Measurements from ENCODE around the gene BTBD9.

The BTBD9 gene

DNA sequence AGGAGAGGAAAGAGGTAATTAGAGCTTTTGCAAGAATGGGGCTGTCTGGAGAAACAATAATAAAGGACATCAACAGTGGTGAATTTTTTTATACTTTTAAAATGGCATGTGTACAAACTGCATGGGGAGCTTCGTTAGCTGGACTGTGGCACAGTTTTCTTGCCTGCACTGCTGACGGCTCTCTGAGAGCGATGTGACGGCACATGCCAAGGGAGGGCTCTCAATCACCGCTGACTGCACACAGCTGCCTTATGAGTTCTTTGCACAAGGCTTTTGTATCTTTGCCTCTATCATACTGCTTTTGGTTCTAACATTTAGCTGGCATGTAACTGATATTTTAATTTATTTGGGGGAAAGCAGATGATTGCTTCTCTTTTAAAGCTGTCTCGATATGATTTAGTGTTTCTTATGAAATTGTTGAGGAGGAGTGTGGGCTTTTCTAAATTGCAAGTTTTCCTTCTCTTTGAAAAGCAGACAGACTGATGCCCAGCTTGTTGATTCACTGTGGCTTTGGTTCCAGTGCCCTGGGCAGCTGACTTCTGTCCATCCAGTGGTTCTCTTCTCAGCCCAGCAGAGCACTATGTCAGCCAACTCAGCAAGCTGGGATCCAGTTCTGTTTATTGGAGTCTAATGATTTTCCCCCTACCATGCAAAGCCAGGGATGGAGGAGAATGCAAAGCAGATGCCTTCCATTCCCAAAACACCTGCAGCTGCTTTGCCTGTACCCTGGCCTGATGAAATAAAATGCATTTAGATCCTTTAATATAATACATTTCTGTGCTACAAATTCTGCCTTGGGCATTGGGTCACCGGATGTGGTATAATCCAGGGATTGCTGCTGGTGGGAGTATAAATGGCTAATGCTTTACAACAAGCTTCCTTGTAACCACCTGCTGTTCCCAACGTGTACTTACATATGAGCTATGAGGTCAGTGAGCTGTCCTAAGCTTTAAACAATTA is 496.3 kb downstream of the BTBD9 start:
- Histone ChIP-seq H3K36me3 (ENCODE audit: insufficient read depth, low read length) (0 out of 2 replicates have a peak, but pooled peaks cover 14% of the 10 kb centered on the region), H3K9ac (ENCODE audit: low read depth, low read length) (no peak overlapping the region), H2AFZ (ENCODE audit: low read depth, low read length) (no peak overlapping the region), H3K79me2 (ENCODE audit: insufficient read depth, low read length) (no peaks in the 10 kb centered on the region), H4K20me1 (ENCODE audit: insufficient read depth, low read length) (peaks cover 19% of the 10 kb centered on the region), H3K4me1 (ENCODE audit: insufficient read depth, low read length) (no peaks in the 10 kb centered on the region), H3K9me3 (ENCODE audit: insufficient read depth, low read length, severe bottlenecking) (no peaks in the 10 kb centered on the region), H3K4me3 (ENCODE audit: low read depth in 1 of 2, low read length in 2 of 2) (no peak overlapping the region), H3K27me3 (ENCODE audit: insufficient read depth, low read length, poor library complexity) (no peaks in the 10 kb centered on the region), H3K27ac (ENCODE audit: low read length) (no peak overlapping the region), H3K4me2 (ENCODE audit: insufficient read depth, low read length) (no peak overlapping the region)
- ATAC-seq (ENCODE audit: insufficient read depth, low read depth) (no peak), DNase-seq (no peak)
- TF ChIP-seq EZH2 (IDR thresholded peaks at IDR 0.05; ENCODE audit: borderline replicate concordance, low read depth, low read length, severe bottlenecking) (no peak), CTCF (IDR thresholded peaks at IDR 0.05; ENCODE audit: borderline replicate concordance, extremely low read depth, low read length, poor library complexity, severe bottlenecking) (no peak)

DNA sequence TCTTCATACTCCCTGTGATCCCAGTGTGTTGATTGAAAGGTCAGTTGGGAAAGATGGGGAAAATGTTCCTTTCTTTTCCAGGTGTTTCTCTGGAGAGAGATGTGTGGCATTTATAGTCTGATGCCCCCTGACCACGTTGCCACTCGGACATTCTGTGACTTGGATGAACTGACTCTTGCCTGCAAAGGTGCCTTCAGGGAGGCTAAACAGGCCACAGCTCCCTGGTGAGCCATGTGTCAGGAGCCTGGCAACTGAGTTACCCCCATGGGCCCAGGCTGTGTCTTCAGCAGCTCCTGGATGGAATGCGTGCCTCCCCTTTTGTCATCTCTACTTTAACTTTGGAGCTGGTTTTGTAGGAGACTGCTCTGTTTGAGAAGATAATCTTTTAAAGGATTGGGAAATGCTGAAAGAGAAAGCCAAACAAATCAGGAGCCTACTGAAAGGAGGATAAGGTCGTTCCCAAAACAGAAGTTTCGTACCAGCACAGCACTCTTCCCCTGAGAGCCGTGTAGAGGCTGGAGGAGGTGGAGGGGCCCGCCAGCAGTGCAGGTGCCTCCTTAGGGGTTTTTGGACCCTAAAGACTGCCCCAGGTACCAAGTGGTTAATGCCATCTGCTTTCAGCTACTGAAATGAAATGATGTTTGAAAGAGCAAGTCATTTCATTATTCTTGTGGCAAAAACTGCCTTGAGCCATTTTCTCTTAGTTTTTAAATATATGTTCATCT is 497.4 kb downstream of the BTBD9 start:
- Histone ChIP-seq H3K27ac (ENCODE audit: low read length) (no peak overlapping the region), H3K36me3 (ENCODE audit: insufficient read depth, low read length) (0 out of 2 replicates have a peak, but pooled peaks cover 11% of the 10 kb centered on the region), H3K4me3 (ENCODE audit: low read depth in 1 of 2, low read length in 2 of 2) (no peak overlapping the region), H3K9me3 (ENCODE audit: insufficient read depth, low read length, severe bottlenecking) (no peaks in the 10 kb centered on the region), H3K4me2 (ENCODE audit: insufficient read depth, low read length) (no peak overlapping the region), H4K20me1 (ENCODE audit: insufficient read depth, low read length) (peaks cover 18% of the 10 kb centered on the region), H3K4me1 (ENCODE audit: insufficient read depth, low read length) (no peaks in the 10 kb centered on the region), H3K9ac (ENCODE audit: low read depth, low read length) (no peak overlapping the region), H2AFZ (ENCODE audit: low read depth, low read length) (no peak overlapping the region), H3K79me2 (ENCODE audit: insufficient read depth, low read length) (no peaks in the 10 kb centered on the region), H3K27me3 (ENCODE audit: insufficient read depth, low read length, poor library complexity) (no peaks in the 10 kb centered on the region)
- ATAC-seq (ENCODE audit: insufficient read depth, low read depth), result no peak
- TF ChIP-seq CTCF (IDR thresholded peaks at IDR 0.05; ENCODE audit: borderline replicate concordance, extremely low read depth, low read length, poor library complexity, severe bottlenecking) (no peak), EZH2 (IDR thresholded peaks at IDR 0.05; ENCODE audit: borderline replicate concordance, low read depth, low read length, severe bottlenecking) (no peak)
- no peak for DNase-seq

DNA sequence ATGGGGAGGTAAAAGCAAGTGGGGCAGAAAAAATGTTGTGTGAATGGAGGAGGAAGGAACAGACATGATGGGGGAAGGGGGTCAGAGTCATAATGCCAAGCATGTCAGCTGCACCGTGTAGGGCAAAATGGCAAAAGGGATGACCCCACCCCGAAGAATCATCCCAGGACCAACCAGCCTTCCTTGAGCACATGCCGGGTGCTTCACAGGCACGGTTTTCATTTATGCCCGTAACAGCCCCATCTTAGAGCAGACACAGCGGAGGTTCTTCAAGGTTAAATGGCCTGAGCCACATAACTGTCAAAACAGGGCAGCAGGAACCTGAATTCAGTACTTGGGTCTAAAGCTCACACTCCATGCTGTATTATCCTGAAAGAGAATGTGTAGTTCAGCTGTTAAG is 498.0 kb downstream of the BTBD9 start:
- H3K27me3 ChIP-seq (ENCODE audit: insufficient read depth, low read length, poor library complexity), result no peaks in the 10 kb centered on the region
- no peak for DNase-seq
- H3K27ac ChIP-seq (ENCODE audit: low read length), result no peak overlapping the region
- peaks cover 22% of the 10 kb centered on the region for H4K20me1 ChIP-seq (ENCODE audit: insufficient read depth, low read length)
- H3K9me3 ChIP-seq (ENCODE audit: insufficient read depth, low read length, severe bottlenecking), result no peaks in the 10 kb centered on the region
- 0 out of 2 replicates have a peak, but pooled peaks cover 11% of the 10 kb centered on the region for H3K36me3 ChIP-seq (ENCODE audit: insufficient read depth, low read length)
- H3K4me1 ChIP-seq (ENCODE audit: insufficient read depth, low read length), result no peaks in the 10 kb centered on the region
- H3K79me2 ChIP-seq (ENCODE audit: insufficient read depth, low read length), result no peaks in the 10 kb centered on the region
- H3K4me2 ChIP-seq (ENCODE audit: insufficient read depth, low read length), result no peak overlapping the region
- no peak overlapping the region for H2AFZ ChIP-seq (ENCODE audit: low read depth, low read length)
- TF ChIP-seq CTCF (IDR thresholded peaks at IDR 0.05; ENCODE audit: borderline replicate concordance, extremely low read depth, low read length, poor library complexity, severe bottlenecking) (no peak), EZH2 (IDR thresholded peaks at IDR 0.05; ENCODE audit: borderline replicate concordance, low read depth, low read length, severe bottlenecking) (no peak)
- ATAC-seq (ENCODE audit: insufficient read depth, low read depth), result no peak
- no peak overlapping the region for H3K4me3 ChIP-seq (ENCODE audit: low read depth in 1 of 2, low read length in 2 of 2)
- no peak overlapping the region for H3K9ac ChIP-seq (ENCODE audit: low read depth, low read length)

Data from DND-41 (cell line).